ENCODE measurements around the gene SPATA6.
A peak's percentile ranks its signal among the peaks of the same experiment; 100 is the strongest.
"Not testable (repeated sequence)": the region's sequence is repeated elsewhere in the genome, so short reads cannot be mapped to it uniquely, and the experiment has no call there.

The SPATA6 gene

DNA sequence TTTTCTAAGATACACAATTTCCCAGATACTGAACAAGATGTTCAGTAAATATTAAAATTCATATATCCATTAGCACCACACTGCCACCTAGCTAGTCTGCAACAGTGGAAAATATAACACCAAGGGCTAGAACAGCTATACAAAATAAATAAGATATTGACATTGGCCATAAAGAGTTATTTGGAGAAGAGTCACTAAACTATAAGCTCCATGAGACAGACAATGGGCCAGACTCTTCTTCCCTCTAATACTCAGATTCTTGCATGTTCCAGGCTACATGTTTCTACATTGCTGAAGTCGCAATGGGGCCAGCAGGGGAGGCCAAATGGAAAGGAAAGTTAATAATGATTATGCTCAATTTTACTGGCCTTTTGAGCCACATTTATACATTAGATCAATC is 21.5 kb downstream of the SPATA6 start:
- no peak for DNase-seq

DNA sequence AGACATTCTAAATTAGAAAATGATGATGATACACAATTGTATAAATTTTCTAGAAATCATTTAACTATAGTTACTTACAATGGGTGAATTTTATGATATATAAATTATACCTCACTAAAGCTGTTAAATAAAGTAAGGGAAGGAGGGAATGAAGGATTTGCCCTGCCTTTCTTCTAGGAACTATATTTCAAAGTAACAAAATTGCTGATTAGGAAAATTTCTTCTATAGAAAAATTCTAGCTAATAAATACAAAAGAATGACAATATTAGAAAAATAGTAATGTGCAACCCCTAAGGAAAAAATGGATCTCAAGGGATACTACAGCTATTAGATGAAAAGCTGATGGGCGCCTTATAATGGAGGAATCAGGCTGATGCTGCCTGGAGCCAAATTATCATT is 23.1 kb downstream of the SPATA6 start:
- no peak for DNase-seq

GRCh38 chr1:48444186-48444585 is 27.8 kb downstream of the SPATA6 start:
- DNase-seq: not testable (repeated sequence)

GRCh38 chr1:48442864-48443619 is 29.0 kb downstream of the SPATA6 start:
- DNase-seq: peak; percentile 25

GRCh38 chr1:48440786-48441185 is 31.2 kb downstream of the SPATA6 start:
- DNase-seq: not testable (repeated sequence)

- no peak for DNase-seq
These were observed 32.6 kb downstream of the SPATA6 start for GRCh38 chr1:48439380-48439779.

DNA sequence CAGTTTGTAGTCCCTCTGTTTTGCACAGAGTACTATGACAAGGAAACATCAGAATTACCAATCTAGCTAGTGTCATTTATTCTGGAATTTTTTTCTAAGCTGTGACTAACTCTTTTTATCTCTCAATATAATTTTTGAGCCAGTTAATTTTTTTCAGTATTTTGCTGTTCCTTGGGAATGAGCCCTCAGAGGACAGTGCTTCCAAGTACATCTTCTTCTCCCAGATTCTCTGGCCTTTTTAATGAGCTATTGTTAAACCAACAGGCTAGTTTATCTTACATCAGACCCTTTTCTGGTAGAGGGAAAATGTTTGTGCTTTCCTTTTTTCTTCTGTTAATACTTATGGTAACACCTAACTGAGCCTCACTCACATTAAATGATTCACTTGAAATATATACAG is 34.6 kb downstream of the SPATA6 start:
- DNase-seq: not testable (repeated sequence)

- not testable (repeated sequence) for DNase-seq
These were observed 36.5 kb downstream of the SPATA6 start for GRCh38 chr1:48435312-48436002.

GRCh38 chr1:48430832-48431231 is 41.2 kb downstream of the SPATA6 start:
- DNase-seq: no peak

GRCh38 chr1:48422009-48422408 is 50.0 kb downstream of the SPATA6 start:
- DNase-seq: no peak

- no peak for DNase-seq
These were observed 53.3 kb downstream of the SPATA6 start for GRCh38 chr1:48418742-48419141.

DNA sequence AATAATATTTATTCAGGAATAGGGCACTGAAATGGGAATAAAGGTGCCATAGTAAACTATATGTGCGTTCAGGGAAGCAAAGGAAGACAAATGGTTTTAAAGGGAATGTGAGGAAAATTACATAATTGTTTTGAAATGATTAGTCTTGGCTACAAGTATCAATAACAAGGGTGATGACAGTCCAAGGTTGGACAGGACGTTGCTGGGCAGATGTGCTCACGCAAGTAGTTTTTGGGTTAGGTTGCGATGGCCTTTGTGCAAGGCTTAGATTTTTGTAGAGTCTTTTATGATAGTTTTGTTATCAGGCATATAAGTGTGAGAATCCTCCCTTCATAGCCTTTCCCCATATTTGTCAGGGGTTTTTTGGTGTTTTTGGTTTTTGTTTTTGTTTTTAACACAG is 57.0 kb downstream of the SPATA6 start:
- DNase-seq: no peak

GRCh38 chr1:48414264-48414663 is 57.7 kb downstream of the SPATA6 start:
- DNase-seq: no peak

DNA sequence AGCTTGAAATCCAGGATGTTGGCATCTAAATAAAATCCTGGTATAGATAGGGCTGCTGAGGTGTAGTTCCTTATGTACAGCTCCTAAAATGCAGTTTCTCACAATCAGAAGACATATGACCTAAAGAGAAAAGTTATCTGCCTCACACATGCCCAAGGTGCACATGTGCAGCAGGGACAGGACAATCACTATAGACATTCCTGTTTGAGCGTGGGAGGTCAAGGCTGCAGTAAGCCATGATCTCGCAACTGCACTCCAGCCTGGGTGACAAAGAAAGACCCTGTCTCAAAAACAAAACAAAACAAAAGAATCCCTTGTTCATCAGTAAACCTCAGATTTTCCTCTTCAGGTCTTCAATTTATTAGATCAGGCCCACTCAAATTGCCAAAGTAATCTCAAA is 66.1 kb downstream of the SPATA6 start:
- no peak for DNase-seq

- no peak for DNase-seq
These were observed 66.6 kb downstream of the SPATA6 start for GRCh38 chr1:48405400-48405799.

GRCh38 chr1:48402599-48402998 is 69.4 kb downstream of the SPATA6 start:
- no peak for DNase-seq

DNA sequence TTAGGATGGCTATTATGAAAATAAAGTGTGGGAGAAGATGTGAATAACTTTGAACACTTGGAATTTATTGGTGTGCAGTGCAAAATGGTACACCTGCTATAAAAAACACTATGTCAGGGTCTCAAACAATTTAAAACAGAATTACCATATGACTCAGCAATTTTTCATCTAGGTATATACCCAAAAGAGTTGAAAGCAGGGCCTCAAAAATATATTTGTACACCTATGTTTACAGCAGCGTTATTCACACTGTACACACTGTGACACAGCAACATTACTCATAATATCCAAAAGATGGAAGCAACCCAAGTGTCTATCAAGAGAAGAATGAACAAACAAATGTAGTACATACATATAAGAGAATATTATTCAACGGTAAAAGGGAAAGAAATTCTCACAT is 75.8 kb downstream of the SPATA6 start:
- no peak for DNase-seq

DNA sequence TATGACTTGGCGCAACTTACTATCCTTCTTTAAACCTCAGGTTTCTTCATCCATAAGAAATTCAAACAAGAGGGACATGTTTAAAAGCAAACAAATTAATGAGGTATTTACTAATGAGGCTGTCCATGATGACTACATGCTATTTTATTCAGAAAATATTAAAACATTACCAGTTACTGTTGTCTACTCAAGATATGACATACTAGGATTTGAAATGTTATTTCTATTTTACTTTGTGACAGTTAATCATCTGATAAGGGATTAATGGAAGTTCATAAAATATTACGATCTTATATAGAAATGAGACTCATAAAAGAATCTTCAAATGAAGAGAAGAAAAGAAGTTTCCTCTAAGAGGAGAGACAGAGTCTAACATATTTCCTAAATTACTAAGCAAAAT is 80.1 kb downstream of the SPATA6 start:
- DNase-seq: no peak

DNA sequence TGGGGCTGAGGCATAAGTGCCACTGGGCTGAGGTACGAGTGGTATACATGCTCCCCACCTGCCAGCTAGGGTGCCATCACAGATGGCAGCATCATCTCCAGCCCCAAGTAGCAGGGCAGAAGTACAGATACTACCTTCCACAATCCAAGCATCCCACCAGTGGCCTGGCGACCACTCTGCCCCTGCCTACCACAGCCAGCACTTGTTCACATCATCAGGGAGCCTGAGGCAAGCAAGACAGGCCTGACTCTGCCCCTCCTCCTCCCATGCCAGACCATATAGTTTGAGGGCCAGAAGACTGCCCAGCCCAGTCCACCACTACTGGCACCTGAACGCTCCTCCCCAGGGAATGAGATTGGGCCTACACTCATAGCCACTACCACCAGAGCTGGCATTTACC is 84.6 kb downstream of the SPATA6 start:
- no peak for DNase-seq

DNA sequence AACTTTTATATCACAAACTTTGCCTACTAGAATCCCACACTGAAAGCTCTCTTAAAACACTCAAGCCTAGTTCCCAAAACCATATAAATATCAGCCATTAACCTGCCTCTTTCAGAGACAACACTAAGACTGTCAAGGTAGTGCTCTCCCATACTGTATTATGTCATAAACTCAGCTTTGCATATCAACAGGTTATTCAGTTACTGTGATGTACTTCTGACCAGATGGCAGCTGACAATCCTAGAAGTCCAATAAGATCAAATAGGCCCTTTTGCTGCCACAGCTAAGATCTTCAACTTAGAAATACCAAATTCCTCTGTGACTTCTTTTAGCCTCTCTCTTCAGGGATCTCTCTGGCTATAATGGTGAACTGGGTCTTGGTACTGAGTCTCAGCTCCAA is 97.2 kb downstream of the SPATA6 start:
- DNase-seq: no peak

DNA sequence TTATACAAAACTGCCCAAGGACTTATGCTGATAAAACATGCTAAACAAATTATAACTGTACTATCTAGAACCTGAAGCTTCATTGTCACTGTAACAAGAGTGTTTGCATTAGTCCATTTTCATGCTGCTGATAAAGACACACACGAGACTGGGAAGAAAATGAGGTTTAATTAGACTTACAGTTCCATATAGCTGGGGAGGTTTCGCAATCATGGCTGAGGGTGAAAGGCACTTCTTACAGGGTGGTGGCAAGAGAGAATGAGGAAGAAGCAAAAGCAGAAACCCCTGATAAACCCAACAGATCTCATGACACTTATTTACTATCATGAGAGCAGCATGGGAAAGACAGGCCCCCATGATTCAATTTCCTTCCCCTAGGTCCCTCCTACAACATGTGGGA is 100.4 kb downstream of the SPATA6 start:
- DNase-seq: no peak

DNA sequence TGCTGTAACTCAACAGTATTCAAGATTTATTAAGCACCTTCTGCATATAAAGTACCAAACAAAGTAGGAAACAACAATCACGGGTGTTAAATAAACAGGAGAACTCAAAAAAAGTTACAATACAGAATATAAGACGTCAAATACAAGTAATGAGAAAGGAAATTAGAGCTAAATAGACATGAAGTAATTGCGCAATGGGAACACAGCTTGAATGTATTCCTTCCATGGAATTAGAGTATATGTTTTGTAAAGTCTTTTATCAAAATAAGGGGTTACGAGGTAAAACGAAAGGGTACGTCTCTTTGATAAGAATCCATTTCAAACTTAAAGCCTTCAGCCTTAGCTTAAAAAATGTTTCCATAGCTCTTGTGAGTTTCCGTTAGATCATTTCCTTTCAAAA is 109.1 kb downstream of the SPATA6 start:
- no peak for DNase-seq

- DNase-seq: no peak
These were observed 115.1 kb downstream of the SPATA6 start for GRCh38 chr1:48356901-48357300.

DNA sequence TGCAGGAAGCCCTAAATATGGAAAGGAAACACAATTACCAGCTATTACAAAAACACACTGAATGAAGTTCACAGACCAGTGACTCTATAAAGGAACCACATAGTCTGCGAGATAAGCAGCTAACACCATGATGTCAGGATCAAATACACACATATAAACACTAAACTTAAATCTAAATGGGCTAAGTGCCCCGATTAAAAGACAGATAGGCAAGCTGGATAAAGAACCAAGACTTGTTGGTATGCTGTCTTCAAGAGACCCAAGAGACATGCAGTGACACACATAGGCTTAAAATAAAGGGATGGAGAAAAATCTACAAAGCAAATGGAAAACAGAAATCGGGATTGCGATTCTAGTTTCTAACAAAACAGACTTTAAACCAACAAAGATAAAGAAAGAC is 127.6 kb downstream of the SPATA6 start:
- DNase-seq: peak; percentile 1

GRCh38 chr1:48341221-48341620 is 130.8 kb downstream of the SPATA6 start:
- DNase-seq: no peak

Data from eye (tissue), 1 donor.